K562 (cell line): Measurements from ENCODE around the gene EMC10. TPM values are rescaled to one million over a fixed set of nuclear protein-coding genes. Genes with fewer than 3 reads are reported as not detected.

Source experiments
- CEBPG ChIP-seq, 3 experiments: fragments of 200-800 bp in 1 of 3; sonication (Bioruptor generic) in 1 of 3; sonication (generic) in 1 of 3; formaldehyde crosslinking in 1 of 3; IDR thresholded peaks in 2 of 3; conservative IDR thresholded peaks in 1 of 3; 2 replicates each; pipeline versions ENCODE4 v1.6.1 to v1.8.0; 2016 to 2022; ENCODE audit warnings: missing compliant biosample characterization in 2 of 3, missing genetic modification characterization in 2 of 3, mild to moderate bottlenecking in 1 of 3, missing genetic modification reagents in 1 of 3
- CHD7 ChIP-seq: fragments of 200-600 bp; sonication (generic); IDR thresholded peaks from one replicate; pipeline ENCODE4 v1.6.1; 2012; ENCODE audit warnings: mild to moderate bottlenecking, low read depth, low read length, inconsistent platforms
- DPF2 ChIP-seq: fragments of 450-650 bp; IDR thresholded peaks from 2 replicates; pipeline ENCODE4 v1.6.1; 2016
- HDAC6 ChIP-seq: IDR thresholded peaks from 2 replicates; pipeline ENCODE4 v1.6.1; 2012; ENCODE audit warnings: low read depth, mild to moderate bottlenecking, control low read depth, inconsistent platforms, low read length, moderate library complexity
- HMG20B ChIP-seq: fragments of 250-450 bp; sonication (Bioruptor Pico); IDR thresholded peaks from 2 replicates; pipeline ENCODE4 v1.5.0; 2021; ENCODE audit warnings: mild to moderate bottlenecking
- KHSRP ChIP-seq: fragments of 450-650 bp; IDR thresholded peaks from 2 replicates; pipeline ENCODE4 v1.6.1; 2017
- MAFG ChIP-seq: fragments of 450-650 bp; conservative IDR thresholded peaks from 2 replicates; pipeline ENCODE4 v1.6.1; 2016; ENCODE audit warnings: missing genetic modification characterization, missing compliant biosample characterization
- MAZ ChIP-seq, 2 experiments: fragments of 450-650 bp in 1 of 2; sonication (generic) in 1 of 2; formaldehyde crosslinking; IDR thresholded peaks in 1 of 2; conservative IDR thresholded peaks in 1 of 2; 2 replicates each; pipeline versions ENCODE4 v1.4.0 to v1.5.0; 2020; ENCODE audit warnings: mild to moderate bottlenecking in 1 of 2, missing genetic modification reagents in 1 of 2
- NCOA4 ChIP-seq: fragments of 450-650 bp; IDR thresholded peaks from 2 replicates; pipeline ENCODE4 v1.6.1; 2018; ENCODE audit warnings: mild to moderate bottlenecking; ENCODE audit not compliant: partially characterized antibody
- NUFIP1 ChIP-seq: fragments of 450-650 bp; IDR thresholded peaks from 2 replicates; pipeline ENCODE4 v1.6.1; 2018; ENCODE audit not compliant: partially characterized antibody
- PTTG1 ChIP-seq: fragments of 450-650 bp; IDR thresholded peaks from 2 replicates; pipeline ENCODE4 v1.6.1; 2016; ENCODE audit warnings: low read depth, mild to moderate bottlenecking, missing genetic modification characterization, missing compliant biosample characterization
- WHSC1 ChIP-seq: IDR thresholded peaks from one replicate; pipeline ENCODE4 v1.6.1; 2012; ENCODE audit warnings: low read length, control low read depth, inconsistent platforms
- XRCC5 ChIP-seq: fragments of 200-400 bp; formaldehyde crosslinking; IDR thresholded peaks from 2 replicates; pipeline ENCODE4 v1.6.1; 2017; ENCODE audit warnings: low read depth, mild to moderate bottlenecking, low read length
- ZBTB43 ChIP-seq: sonication (generic); formaldehyde crosslinking; IDR thresholded peaks from 2 replicates; pipeline ENCODE4 v1.8.0; 2023; ENCODE audit warnings: mild to moderate bottlenecking, missing genetic modification reagents
- ZNF282 ChIP-seq: sonication (generic); formaldehyde crosslinking; IDR thresholded peaks from 2 replicates; pipeline ENCODE4 v1.8.1; 2023; ENCODE audit warnings: missing genetic modification reagents
- polyA plus RNA-seq, 8 experiments: library from polyadenylated mRNA; depleted of rRNA in 4 of 8; stranded (reverse) in 5 of 8; unstranded in 3 of 8; fragments of >200 nt; fragmentation: Nextera tagmentation in 2 of 8; fragmentation: Illumina TruSeq in 1 of 8; extraction: Ambion mirVana in 2 of 8; extraction: Trizol in 1 of 8; gene quantifications; 2 replicates each; pipeline versions ENCODE4 v1.2.1 to v1.2.3, GENCODE V29; 2011 to 2014; ENCODE audit warnings: inconsistent platforms in 1 of 8, missing spikeins in 1 of 8
- total RNA-seq, 7 experiments: library from RNA; depleted of rRNA in 6 of 7; stranded (reverse); fragments of >200 nt in 6 of 7; fragmentation: Illumina TruSeq in 2 of 7; extraction: Trizol in 2 of 7; gene quantifications; 2 replicates each; pipeline versions ENCODE4 v1.2.1 to v1.2.3, GENCODE V29; 2011 to 2021; ENCODE audit warnings: low replicate concordance in 1 of 7

The EMC10 gene
- total and polyA plus RNA-seq, 9 of the 15 experiments (the other 6 are each of a cell fraction or from before 2014, with no cell fraction given): 1.4 to 46.0 (median 13.1) TPM

- TF ChIP-seq MAFG (tag) (no peak), HMG20B (no peak), PTTG1 (tag) (no peak), XRCC5 (no peak), CEBPG (CRISPR knock-in tag; IDR thresholded peaks at IDR 0.05) (no peak), CEBPG (tag; conservative IDR thresholded peaks at IDR 0.05 in 1 of 2, IDR thresholded peaks at IDR 0.05 in 1 of 2) (no peak), WHSC1 (no peak), ZBTB43 (no peak), NCOA4 (no peak), CHD7 (no peak), KHSRP (no peak), DPF2 (peak; percentile 67), ZNF282 (CRISPR knock-in tag) (no peak), MAZ (CRISPR knock-in tag; conservative IDR thresholded peaks at IDR 0.05 in 1 of 2, IDR thresholded peaks at IDR 0.05 in 1 of 2) (peak; percentile 73 to 84), NUFIP1 (no peak), HDAC6 (no peak)
Measured at GRCh38 chr19:50500060-50500752, 23.9 kb downstream of the EMC10 start (continued).
